Measurements from ENCODE around the gene C13orf46. TPM values are rescaled to one million over a fixed set of nuclear protein-coding genes. Genes with fewer than 3 reads are reported as not detected.

C13orf46 gene
- total and polyA plus RNA-seq, 2 of the 8 experiments (the other 6 are each of a cell fraction or from before 2014, with no cell fraction given): 0.23 to 0.28 TPM

DNA sequence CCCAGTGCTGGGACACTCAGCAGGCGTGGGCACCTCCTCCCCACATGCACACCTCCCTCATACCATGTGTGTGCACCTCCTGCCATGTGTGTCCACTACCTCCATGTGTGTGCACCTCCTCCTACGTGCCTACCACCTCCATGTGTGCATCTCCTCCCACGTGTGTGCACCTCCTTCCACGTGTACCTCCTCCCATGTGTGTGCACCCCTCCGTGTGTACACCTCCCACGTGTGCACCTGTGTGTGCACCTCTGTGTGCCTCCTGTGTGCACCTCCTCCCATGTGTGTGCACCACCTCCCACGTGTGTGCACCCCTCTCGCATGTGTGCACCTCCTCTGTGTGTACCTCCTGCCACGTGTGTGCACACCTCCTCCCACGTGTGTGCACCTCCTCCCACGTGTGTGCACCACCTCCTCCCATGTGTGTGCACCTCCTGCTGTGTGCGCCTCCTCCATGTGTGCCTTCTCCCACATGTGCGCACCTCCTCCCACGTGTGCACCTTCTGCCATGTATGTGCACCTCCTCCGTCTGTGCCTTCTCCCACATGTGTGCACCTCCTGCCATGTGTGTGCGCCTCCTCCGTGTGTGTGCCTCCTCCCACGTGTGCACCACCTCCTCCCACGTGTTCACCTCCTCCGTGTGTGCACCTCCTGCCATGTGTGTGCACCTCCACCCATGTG is 6.1 kb upstream of the C13orf46 start (continued):
- TF ChIP-seq, protein P1, sequence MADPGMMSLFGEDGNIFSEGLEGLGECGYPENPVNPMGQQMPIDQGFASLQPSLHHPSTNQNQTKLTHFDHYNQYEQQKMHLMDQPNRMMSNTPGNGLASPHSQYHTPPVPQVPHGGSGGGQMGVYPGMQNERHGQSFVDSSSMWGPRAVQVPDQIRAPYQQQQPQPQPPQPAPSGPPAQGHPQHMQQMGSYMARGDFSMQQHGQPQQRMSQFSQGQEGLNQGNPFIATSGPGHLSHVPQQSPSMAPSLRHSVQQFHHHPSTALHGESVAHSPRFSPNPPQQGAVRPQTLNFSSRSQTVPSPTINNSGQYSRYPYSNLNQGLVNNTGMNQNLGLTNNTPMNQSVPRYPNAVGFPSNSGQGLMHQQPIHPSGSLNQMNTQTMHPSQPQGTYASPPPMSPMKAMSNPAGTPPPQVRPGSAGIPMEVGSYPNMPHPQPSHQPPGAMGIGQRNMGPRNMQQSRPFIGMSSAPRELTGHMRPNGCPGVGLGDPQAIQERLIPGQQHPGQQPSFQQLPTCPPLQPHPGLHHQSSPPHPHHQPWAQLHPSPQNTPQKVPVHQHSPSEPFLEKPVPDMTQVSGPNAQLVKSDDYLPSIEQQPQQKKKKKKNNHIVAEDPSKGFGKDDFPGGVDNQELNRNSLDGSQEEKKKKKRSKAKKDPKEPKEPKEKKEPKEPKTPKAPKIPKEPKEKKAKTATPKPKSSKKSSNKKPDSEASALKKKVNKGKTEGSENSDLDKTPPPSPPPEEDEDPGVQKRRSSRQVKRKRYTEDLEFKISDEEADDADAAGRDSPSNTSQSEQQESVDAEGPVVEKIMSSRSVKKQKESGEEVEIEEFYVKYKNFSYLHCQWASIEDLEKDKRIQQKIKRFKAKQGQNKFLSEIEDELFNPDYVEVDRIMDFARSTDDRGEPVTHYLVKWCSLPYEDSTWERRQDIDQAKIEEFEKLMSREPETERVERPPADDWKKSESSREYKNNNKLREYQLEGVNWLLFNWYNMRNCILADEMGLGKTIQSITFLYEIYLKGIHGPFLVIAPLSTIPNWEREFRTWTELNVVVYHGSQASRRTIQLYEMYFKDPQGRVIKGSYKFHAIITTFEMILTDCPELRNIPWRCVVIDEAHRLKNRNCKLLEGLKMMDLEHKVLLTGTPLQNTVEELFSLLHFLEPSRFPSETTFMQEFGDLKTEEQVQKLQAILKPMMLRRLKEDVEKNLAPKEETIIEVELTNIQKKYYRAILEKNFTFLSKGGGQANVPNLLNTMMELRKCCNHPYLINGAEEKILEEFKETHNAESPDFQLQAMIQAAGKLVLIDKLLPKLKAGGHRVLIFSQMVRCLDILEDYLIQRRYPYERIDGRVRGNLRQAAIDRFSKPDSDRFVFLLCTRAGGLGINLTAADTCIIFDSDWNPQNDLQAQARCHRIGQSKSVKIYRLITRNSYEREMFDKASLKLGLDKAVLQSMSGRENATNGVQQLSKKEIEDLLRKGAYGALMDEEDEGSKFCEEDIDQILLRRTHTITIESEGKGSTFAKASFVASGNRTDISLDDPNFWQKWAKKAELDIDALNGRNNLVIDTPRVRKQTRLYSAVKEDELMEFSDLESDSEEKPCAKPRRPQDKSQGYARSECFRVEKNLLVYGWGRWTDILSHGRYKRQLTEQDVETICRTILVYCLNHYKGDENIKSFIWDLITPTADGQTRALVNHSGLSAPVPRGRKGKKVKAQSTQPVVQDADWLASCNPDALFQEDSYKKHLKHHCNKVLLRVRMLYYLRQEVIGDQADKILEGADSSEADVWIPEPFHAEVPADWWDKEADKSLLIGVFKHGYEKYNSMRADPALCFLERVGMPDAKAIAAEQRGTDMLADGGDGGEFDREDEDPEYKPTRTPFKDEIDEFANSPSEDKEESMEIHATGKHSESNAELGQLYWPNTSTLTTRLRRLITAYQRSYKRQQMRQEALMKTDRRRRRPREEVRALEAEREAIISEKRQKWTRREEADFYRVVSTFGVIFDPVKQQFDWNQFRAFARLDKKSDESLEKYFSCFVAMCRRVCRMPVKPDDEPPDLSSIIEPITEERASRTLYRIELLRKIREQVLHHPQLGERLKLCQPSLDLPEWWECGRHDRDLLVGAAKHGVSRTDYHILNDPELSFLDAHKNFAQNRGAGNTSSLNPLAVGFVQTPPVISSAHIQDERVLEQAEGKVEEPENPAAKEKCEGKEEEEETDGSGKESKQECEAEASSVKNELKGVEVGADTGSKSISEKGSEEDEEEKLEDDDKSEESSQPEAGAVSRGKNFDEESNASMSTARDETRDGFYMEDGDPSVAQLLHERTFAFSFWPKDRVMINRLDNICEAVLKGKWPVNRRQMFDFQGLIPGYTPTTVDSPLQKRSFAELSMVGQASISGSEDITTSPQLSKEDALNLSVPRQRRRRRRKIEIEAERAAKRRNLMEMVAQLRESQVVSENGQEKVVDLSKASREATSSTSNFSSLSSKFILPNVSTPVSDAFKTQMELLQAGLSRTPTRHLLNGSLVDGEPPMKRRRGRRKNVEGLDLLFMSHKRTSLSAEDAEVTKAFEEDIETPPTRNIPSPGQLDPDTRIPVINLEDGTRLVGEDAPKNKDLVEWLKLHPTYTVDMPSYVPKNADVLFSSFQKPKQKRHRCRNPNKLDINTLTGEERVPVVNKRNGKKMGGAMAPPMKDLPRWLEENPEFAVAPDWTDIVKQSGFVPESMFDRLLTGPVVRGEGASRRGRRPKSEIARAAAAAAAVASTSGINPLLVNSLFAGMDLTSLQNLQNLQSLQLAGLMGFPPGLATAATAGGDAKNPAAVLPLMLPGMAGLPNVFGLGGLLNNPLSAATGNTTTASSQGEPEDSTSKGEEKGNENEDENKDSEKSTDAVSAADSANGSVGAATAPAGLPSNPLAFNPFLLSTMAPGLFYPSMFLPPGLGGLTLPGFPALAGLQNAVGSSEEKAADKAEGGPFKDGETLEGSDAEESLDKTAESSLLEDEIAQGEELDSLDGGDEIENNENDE (IDR thresholded peaks at IDR 0.05; ENCODE audit: insufficient replicate concordance, low read length): no peak
- TF ChIP-seq, protein P2, sequence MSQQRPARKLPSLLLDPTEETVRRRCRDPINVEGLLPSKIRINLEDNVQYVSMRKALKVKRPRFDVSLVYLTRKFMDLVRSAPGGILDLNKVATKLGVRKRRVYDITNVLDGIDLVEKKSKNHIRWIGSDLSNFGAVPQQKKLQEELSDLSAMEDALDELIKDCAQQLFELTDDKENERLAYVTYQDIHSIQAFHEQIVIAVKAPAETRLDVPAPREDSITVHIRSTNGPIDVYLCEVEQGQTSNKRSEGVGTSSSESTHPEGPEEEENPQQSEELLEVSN (IDR thresholded peaks at IDR 0.05): no peak
- TF ChIP-seq KDM1A (IDR thresholded peaks at IDR 0.05; ENCODE audit: borderline replicate concordance, low read length) (no peak), TAF7 (optimal IDR thresholded peaks at IDR 0.05; ENCODE audit: borderline replicate concordance, low read depth, low read length) (no peak)

Data from H1 (cell line).